Progenitor cell of endocrine pancreas (in vitro differentiated cells): ENCODE results near the gene RIF1. TPM values are rescaled to one million over a fixed set of nuclear protein-coding genes. Genes with fewer than 3 reads are reported as not detected.
A peak's percentile ranks its signal among the peaks of the same experiment; 100 is the strongest.
"Not testable (repeated sequence)": the region's sequence is repeated elsewhere in the genome, so short reads cannot be mapped to it uniquely, and the experiment has no call there.

ENCODE experiments used
- DNase-seq: peaks from one replicate; pipeline ENCODE4 v3.0.0; 2021; ENCODE audit warnings: low spot score; ENCODE audit not compliant: unreplicated experiment
- H3K27ac Mint-ChIP-seq: 2 replicates; pipeline ENCODE4 v1.8.0; 2021; ENCODE audit warnings: mild to moderate bottlenecking, moderate library complexity, mixed read lengths
- H3K27me3 Mint-ChIP-seq: 2 replicates; pipeline ENCODE4 v1.8.0; 2021; ENCODE audit warnings: mixed read lengths
- H3K36me3 Mint-ChIP-seq: 2 replicates; pipeline ENCODE4 v1.8.0; 2022; ENCODE audit warnings: mixed read lengths; ENCODE audit not compliant: insufficient read depth
- H3K4me1 Mint-ChIP-seq: 2 replicates; pipeline ENCODE4 v1.8.0; 2021; ENCODE audit warnings: low read depth, mixed read lengths
- H3K4me3 Mint-ChIP-seq: 2 replicates; pipeline ENCODE4 v1.8.0; 2021; ENCODE audit warnings: low read depth, mild to moderate bottlenecking, moderate library complexity, mixed read lengths
- H3K9me3 Mint-ChIP-seq: 2 replicates; pipeline ENCODE4 v1.8.0; 2021; ENCODE audit warnings: low read depth, mixed read lengths
- CTCF ChIP-seq: fragments of 200-600 bp; sonication (generic); IDR thresholded peaks from one replicate; pipeline ENCODE4 v1.5.0; 2021; ENCODE audit warnings: antibody characterized with exemption, mild to moderate bottlenecking; ENCODE audit not compliant: unreplicated experiment
- total RNA-seq: library from RNA; stranded (reverse); gene quantifications from 2 replicates; pipeline ENCODE4 v1.2.1, GENCODE V29; 2021

Gene RIF1
- total RNA-seq, 1 donor from 2014 or later = 54.4 TPM

- no peak overlapping the region for H3K27ac Mint-ChIP-seq
- no peaks in the 10 kb centered on the region for H3K27me3 Mint-ChIP-seq
- no peak overlapping the region for H3K4me3 Mint-ChIP-seq
- H3K36me3 Mint-ChIP-seq = peaks cover 15% of the 10 kb centered on the region
- no peaks in the 10 kb centered on the region for H3K9me3 Mint-ChIP-seq
- DNase-seq = no peak
- no peak for TF ChIP-seq CTCF
- no peaks in the 10 kb centered on the region for H3K4me1 Mint-ChIP-seq
These were observed 7.9 kb downstream of the RIF1 start for GRCh38 chr2:151417650-151418049.

- H3K36me3 Mint-ChIP-seq = peaks cover 23% of the 10 kb centered on the region
- H3K4me1 Mint-ChIP-seq, DNase-seq, H3K9me3 Mint-ChIP-seq, H3K27ac Mint-ChIP-seq, H3K27me3 Mint-ChIP-seq, H3K4me3 Mint-ChIP-seq: not testable (repeated sequence)
These were observed 12.0 kb downstream of the RIF1 start for GRCh38 chr2:151421681-151422080.

GRCh38 chr2:151422917-151423439 lies 13.3 kb downstream of the RIF1 start:
- Mint-ChIP-seq H3K4me1 (no peaks in the 10 kb centered on the region), H3K36me3 (peaks cover 23% of the 10 kb centered on the region), H3K9me3 (no peaks in the 10 kb centered on the region), H3K27me3 (no peaks in the 10 kb centered on the region), H3K27ac (no peak overlapping the region), H3K4me3 (no peak overlapping the region)
- TF ChIP-seq CTCF = no peak
- DNase-seq = no peak

GRCh38 chr2:151423760-151424159 lies 14.1 kb downstream of the RIF1 start:
- no peaks in the 10 kb centered on the region for H3K4me1 Mint-ChIP-seq
- no peak for TF ChIP-seq CTCF
- H3K4me3 Mint-ChIP-seq = no peak overlapping the region
- H3K36me3 Mint-ChIP-seq = peaks cover 28% of the 10 kb centered on the region
- DNase-seq = no peak
- H3K9me3 Mint-ChIP-seq = no peaks in the 10 kb centered on the region
- H3K27ac Mint-ChIP-seq = no peak overlapping the region
- H3K27me3 Mint-ChIP-seq = no peaks in the 10 kb centered on the region

- H3K36me3 Mint-ChIP-seq = peaks cover 31% of the 10 kb centered on the region
- H3K27me3 Mint-ChIP-seq = no peaks in the 10 kb centered on the region
- no peak overlapping the region for H3K27ac Mint-ChIP-seq
- H3K4me3 Mint-ChIP-seq = no peak overlapping the region
- TF ChIP-seq CTCF = peak; percentile 77
- no peaks in the 10 kb centered on the region for H3K9me3 Mint-ChIP-seq
- no peak for DNase-seq
- no peaks in the 10 kb centered on the region for H3K4me1 Mint-ChIP-seq
These were observed 27.9 kb downstream of the RIF1 start for GRCh38 chr2:151437630-151438029.

- Mint-ChIP-seq H3K27me3 (no peaks in the 10 kb centered on the region), H3K4me1 (no peaks in the 10 kb centered on the region), H3K9me3 (no peaks in the 10 kb centered on the region), H3K4me3 (no peak overlapping the region), H3K36me3 (peaks cover 29% of the 10 kb centered on the region), H3K27ac (no peak overlapping the region)
- no peak for TF ChIP-seq CTCF
- DNase-seq = no peak
These were observed 28.8 kb downstream of the RIF1 start for GRCh38 chr2:151438506-151438905.
